Neural progenitor cell (in vitro differentiated cells): ENCODE data around the gene DNASE1L3. TPM values are rescaled to one million over a fixed set of nuclear protein-coding genes. Genes with fewer than 3 reads are reported as not detected.
A peak's percentile ranks its signal among the peaks of the same experiment; 100 is the strongest.

Experiments used
- DNase-seq: peaks from one replicate; pipeline ENCODE4 v3.0.0-alpha.2; 2016; ENCODE audit warnings: low spot score
- H2AFZ ChIP-seq: fragments of 200-600 bp; sonication (generic); replicated peaks from 2 replicates; pipeline ENCODE4 v1.6.1; 2016; ENCODE audit warnings: antibody characterized with exemption
- H3F3A ChIP-seq: fragments of 200-600 bp; sonication (generic); 2 replicates; pipeline ENCODE4 v1.6.1; 2016; ENCODE audit warnings: antibody characterized with exemption, low read depth
- H3K27ac ChIP-seq: fragments of 200-600 bp; sonication (generic); 2 replicates; pipeline ENCODE4 v1.5.1; 2016; ENCODE audit warnings: mild to moderate bottlenecking
- H3K27me3 ChIP-seq: fragments of 200-600 bp; sonication (generic); 2 replicates; pipeline ENCODE4 v1.6.1; 2016; ENCODE audit warnings: mild to moderate bottlenecking, moderate library complexity
- H3K36me3 ChIP-seq: fragments of 200-600 bp; sonication (generic); 2 replicates; pipeline ENCODE4 v1.5.1; 2016
- H3K4me1 ChIP-seq: fragments of 200-600 bp; sonication (generic); 2 replicates; pipeline ENCODE4 v1.6.1; 2016; ENCODE audit warnings: mixed run types
- H3K4me2 ChIP-seq: fragments of 200-600 bp; sonication (generic); 2 replicates; pipeline ENCODE4 v1.6.1; 2016
- H3K4me3 ChIP-seq: fragments of 200-600 bp; sonication (generic); 2 replicates; pipeline ENCODE4 v1.5.1; 2016
- H3K79me2 ChIP-seq: fragments of 200-600 bp; sonication (generic); 2 replicates; pipeline ENCODE4 v1.6.1; 2016; ENCODE audit warnings: low read depth
- H3K9ac ChIP-seq: fragments of 200-600 bp; sonication (generic); 2 replicates; pipeline ENCODE4 v1.6.1; 2016
- H3K9me3 ChIP-seq: fragments of 200-600 bp; sonication (generic); 2 replicates; pipeline ENCODE4 v1.5.1; 2016; ENCODE audit warnings: low read depth
- H4K20me1 ChIP-seq: fragments of 200-600 bp; sonication (generic); 2 replicates; pipeline ENCODE4 v1.6.1; 2016; ENCODE audit warnings: low read depth
- H3K27ac Mint-ChIP-seq: 3 replicates; pipeline ENCODE4 v1.8.0; 2021; ENCODE audit warnings: mixed read lengths
- H3K27me3 Mint-ChIP-seq: 2 replicates; pipeline ENCODE4 v1.8.0; 2022; ENCODE audit warnings: low read depth, mild to moderate bottlenecking, inconsistent platforms, moderate library complexity, mixed read lengths; ENCODE audit not compliant: insufficient read depth
- H3K36me3 Mint-ChIP-seq: 3 replicates; pipeline ENCODE4 v1.8.0; 2021; ENCODE audit warnings: mixed read lengths
- H3K4me1 Mint-ChIP-seq: 3 replicates; pipeline ENCODE4 v1.8.0; 2021; ENCODE audit warnings: mixed read lengths
- H3K4me3 Mint-ChIP-seq: 3 replicates; pipeline ENCODE4 v1.8.0; 2021; ENCODE audit warnings: mild to moderate bottlenecking, moderate library complexity, mixed read lengths
- H3K9me3 Mint-ChIP-seq: 3 replicates; pipeline ENCODE4 v1.8.0; 2020; ENCODE audit warnings: mixed read lengths
- CTCF ChIP-seq: fragments of 200-600 bp; sonication (generic); IDR thresholded peaks from 2 replicates; pipeline ENCODE4 v1.5.1; 2017; ENCODE audit warnings: antibody characterized with exemption, mild to moderate bottlenecking
- EZH2 ChIP-seq: fragments of 200-600 bp; sonication (generic); IDR thresholded peaks from 2 replicates; pipeline ENCODE4 v1.6.1; 2017; ENCODE audit warnings: antibody characterized with exemption, mild to moderate bottlenecking, moderate library complexity
- EZH2phosphoT487 ChIP-seq: fragments of 200-600 bp; sonication (generic); IDR thresholded peaks from 2 replicates; pipeline ENCODE4 v1.6.1; 2017; ENCODE audit warnings: antibody characterized with exemption
- total RNA-seq: library from RNA; depleted of rRNA; stranded (reverse); fragments of >200 nt; gene quantifications from 2 replicates; pipeline ENCODE4 v1.2.3, GENCODE V29; 2015; ENCODE audit warnings: low replicate concordance

DNASE1L3 gene
- total RNA-seq, 1 donor from 2014 or later, result not detected

GRCh38 chr3:58217209-58217811, 6.5 kb upstream of the DNASE1L3 start:
- Mint-ChIP-seq H3K36me3 (no peaks in the 10 kb centered on the region), H3K9me3 (no peaks in the 10 kb centered on the region), H3K4me3 (no peak overlapping the region), H3K4me1 (peaks cover 7% of the 10 kb centered on the region), H3K27me3 (peaks cover 7% of the 10 kb centered on the region), H3K27ac (no peak overlapping the region)
- H3K36me3 ChIP-seq, result no peaks in the 10 kb centered on the region
- peak; percentile 90 for DNase-seq
- TF ChIP-seq CTCF, result peak; percentile 77
- peak; percentile 7 for TF ChIP-seq EZH2phosphoT487
- no peak for TF ChIP-seq EZH2
- peaks cover 7% of the 10 kb centered on the region for H3F3A ChIP-seq
- H3K27ac ChIP-seq, result no peak overlapping the region
- peak overlapping the region; percentile 59 for H3K4me2 ChIP-seq
- H2AFZ ChIP-seq, result no peak overlapping the region
- peaks cover 3% of the 10 kb centered on the region for H3K4me1 ChIP-seq
- H3K9me3 ChIP-seq, result no peaks in the 10 kb centered on the region
- no peaks in the 10 kb centered on the region for H3K79me2 ChIP-seq
- H4K20me1 ChIP-seq, result peaks cover 4% of the 10 kb centered on the region
- H3K4me3 ChIP-seq, result no peak overlapping the region
- H3K27me3 ChIP-seq, result peaks cover 11% of the 10 kb centered on the region
- H3K9ac ChIP-seq, result no peak overlapping the region

GRCh38 chr3:58216496-58217195, 5.9 kb upstream of the DNASE1L3 start:
- Histone ChIP-seq H3F3A (peaks cover 7% of the 10 kb centered on the region), H3K4me1 (peaks cover 3% of the 10 kb centered on the region), H3K27me3 (peaks cover 11% of the 10 kb centered on the region), H3K4me3 (no peak overlapping the region), H3K4me2 (peak overlapping the region; percentile 21), H3K9me3 (no peaks in the 10 kb centered on the region), H3K79me2 (no peaks in the 10 kb centered on the region), H3K27ac (no peak overlapping the region), H2AFZ (no peak overlapping the region), H3K9ac (no peak overlapping the region), H4K20me1 (peaks cover 4% of the 10 kb centered on the region), H3K36me3 (no peaks in the 10 kb centered on the region)
- Mint-ChIP-seq H3K27ac (no peak overlapping the region), H3K4me1 (peaks cover 7% of the 10 kb centered on the region), H3K9me3 (no peaks in the 10 kb centered on the region), H3K36me3 (no peaks in the 10 kb centered on the region), H3K27me3 (peaks cover 7% of the 10 kb centered on the region), H3K4me3 (no peak overlapping the region)
- TF ChIP-seq EZH2 (no peak), EZH2phosphoT487 (peak; percentile 41)
- peak; percentile 66 for DNase-seq

- Histone ChIP-seq H3K27ac (no peak overlapping the region), H3K9me3 (no peaks in the 10 kb centered on the region), H3K27me3 (peaks cover 9% of the 10 kb centered on the region), H3K36me3 (no peaks in the 10 kb centered on the region), H3K79me2 (no peaks in the 10 kb centered on the region), H2AFZ (no peak overlapping the region), H3K4me3 (no peak overlapping the region), H3K9ac (no peak overlapping the region), H3K4me2 (no peak overlapping the region), H3F3A (peaks cover 7% of the 10 kb centered on the region), H3K4me1 (peaks cover 3% of the 10 kb centered on the region), H4K20me1 (peaks cover 4% of the 10 kb centered on the region)
- Mint-ChIP-seq H3K4me1 (peaks cover 7% of the 10 kb centered on the region), H3K27ac (no peak overlapping the region), H3K27me3 (peaks cover 3% of the 10 kb centered on the region), H3K36me3 (no peaks in the 10 kb centered on the region), H3K9me3 (no peaks in the 10 kb centered on the region), H3K4me3 (no peak overlapping the region)
- TF ChIP-seq EZH2phosphoT487, result no peak
- TF ChIP-seq EZH2, result no peak
- TF ChIP-seq CTCF, result no peak
- DNase-seq, result no peak
Measured at GRCh38 chr3:58215317-58216025, 4.7 kb upstream of the DNASE1L3 start.
